ENCODE data around the gene PKHD1.

DNA sequence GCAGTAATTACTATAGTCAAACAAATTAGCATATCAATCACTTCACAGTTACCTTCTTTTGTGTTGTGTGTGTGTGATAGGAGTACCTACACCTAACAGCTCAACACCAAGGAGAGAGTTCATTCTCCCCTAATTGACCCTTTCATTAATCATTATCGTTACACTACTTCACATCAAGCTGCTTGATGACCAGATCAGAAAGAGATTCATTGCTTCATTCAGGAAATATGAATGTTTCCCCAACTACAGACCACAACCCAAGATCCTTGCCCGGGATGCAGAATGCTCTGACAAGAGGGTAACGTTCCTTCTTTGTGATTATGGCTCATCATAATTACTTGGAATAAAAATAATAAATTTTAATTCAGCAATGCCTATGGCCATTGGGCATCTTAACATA lies 132.7 kb downstream of the PKHD1 start:
- TF ChIP-seq POLR2A (IDR thresholded peaks at IDR 0.05), result no peak
- TF ChIP-seq, protein P1, sequence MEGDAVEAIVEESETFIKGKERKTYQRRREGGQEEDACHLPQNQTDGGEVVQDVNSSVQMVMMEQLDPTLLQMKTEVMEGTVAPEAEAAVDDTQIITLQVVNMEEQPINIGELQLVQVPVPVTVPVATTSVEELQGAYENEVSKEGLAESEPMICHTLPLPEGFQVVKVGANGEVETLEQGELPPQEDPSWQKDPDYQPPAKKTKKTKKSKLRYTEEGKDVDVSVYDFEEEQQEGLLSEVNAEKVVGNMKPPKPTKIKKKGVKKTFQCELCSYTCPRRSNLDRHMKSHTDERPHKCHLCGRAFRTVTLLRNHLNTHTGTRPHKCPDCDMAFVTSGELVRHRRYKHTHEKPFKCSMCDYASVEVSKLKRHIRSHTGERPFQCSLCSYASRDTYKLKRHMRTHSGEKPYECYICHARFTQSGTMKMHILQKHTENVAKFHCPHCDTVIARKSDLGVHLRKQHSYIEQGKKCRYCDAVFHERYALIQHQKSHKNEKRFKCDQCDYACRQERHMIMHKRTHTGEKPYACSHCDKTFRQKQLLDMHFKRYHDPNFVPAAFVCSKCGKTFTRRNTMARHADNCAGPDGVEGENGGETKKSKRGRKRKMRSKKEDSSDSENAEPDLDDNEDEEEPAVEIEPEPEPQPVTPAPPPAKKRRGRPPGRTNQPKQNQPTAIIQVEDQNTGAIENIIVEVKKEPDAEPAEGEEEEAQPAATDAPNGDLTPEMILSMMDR (IDR thresholded peaks at IDR 0.05), result no peak

Data from uterus (tissue), 2 donors.